ENCODE results near the gene EML4. TPM values are rescaled to one million over a fixed set of nuclear protein-coding genes. Genes with fewer than 3 reads are reported as not detected.

The EML4 gene
- total RNA-seq, 1 donor from 2014 or later, result 117 TPM

DNA sequence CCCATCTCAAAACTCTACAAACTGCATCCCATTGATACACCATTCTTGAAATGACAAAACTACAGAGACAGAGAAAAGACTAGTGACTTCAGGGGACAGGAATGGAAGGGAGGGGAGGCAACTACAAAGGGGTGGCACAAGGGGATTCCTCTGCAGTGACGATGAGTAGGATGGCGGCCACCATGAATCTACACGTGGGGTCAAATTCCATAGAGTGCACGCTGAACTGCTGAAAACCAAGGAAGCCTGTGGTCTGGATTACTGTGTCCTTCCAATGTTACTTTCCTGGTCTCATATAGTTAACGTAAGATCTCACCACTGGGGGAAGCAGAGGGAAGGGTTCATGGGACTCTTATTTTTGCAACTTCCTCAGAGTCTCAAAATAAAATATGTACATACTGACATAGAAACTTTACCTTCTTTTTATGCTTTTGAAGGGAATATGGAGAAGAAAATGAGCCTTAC, 168.2 kb downstream of the EML4 start:
- Mint-ChIP-seq H3K9me3 (no peaks in the 10 kb centered on the region), H3K36me3 (peaks cover 50% of the 10 kb centered on the region)

DNA sequence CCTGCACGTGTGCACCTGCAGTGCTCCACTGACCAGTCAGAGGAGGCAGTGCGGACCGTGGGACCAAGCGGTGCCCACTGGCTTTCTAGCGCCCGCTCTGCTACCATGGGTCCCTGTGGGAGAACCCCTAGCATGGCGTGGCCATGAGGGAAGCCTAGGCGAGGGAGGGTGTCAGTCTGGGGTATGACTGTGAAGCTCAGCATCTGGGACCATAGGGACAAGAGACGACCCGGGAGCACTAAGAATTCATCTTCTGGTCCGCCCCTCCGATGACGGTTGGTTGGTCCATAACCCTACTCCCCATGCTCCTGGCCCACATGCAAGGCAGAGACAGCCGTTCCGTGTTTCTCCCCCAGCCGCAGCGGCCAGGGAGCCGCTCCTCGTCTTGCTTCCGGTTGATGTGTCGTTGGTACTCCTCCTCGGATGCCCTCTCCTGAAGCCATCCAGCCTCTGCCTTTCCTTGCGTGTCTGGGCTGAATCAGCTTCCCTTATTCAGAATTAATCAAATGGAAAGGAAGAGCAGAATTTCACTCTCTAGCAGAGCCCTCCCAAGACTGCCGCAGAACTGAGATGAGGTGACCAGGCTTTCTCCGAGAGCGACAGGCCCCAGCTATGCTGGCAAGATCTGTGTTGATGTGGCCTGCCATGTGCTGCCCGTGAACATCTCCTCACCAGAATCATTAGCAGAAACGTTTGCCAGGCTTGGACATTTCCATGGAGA, 168.9 kb downstream of the EML4 start:
- H3K4me1 Mint-ChIP-seq (ENCODE audit: unreplicated experiment), result peaks cover 30% of the 10 kb centered on the region
- H3K27ac Mint-ChIP-seq, result peak overlapping the region; percentile 79
- no peaks in the 10 kb centered on the region for H3K27me3 Mint-ChIP-seq
- no peak overlapping the region for H3K4me3 Mint-ChIP-seq
- peaks cover 47% of the 10 kb centered on the region for H3K36me3 Mint-ChIP-seq
- no peak for DNase-seq (ENCODE audit: extremely low spot score, unreplicated experiment)
- no peaks in the 10 kb centered on the region for H3K9me3 Mint-ChIP-seq
- TF ChIP-seq, protein P1, sequence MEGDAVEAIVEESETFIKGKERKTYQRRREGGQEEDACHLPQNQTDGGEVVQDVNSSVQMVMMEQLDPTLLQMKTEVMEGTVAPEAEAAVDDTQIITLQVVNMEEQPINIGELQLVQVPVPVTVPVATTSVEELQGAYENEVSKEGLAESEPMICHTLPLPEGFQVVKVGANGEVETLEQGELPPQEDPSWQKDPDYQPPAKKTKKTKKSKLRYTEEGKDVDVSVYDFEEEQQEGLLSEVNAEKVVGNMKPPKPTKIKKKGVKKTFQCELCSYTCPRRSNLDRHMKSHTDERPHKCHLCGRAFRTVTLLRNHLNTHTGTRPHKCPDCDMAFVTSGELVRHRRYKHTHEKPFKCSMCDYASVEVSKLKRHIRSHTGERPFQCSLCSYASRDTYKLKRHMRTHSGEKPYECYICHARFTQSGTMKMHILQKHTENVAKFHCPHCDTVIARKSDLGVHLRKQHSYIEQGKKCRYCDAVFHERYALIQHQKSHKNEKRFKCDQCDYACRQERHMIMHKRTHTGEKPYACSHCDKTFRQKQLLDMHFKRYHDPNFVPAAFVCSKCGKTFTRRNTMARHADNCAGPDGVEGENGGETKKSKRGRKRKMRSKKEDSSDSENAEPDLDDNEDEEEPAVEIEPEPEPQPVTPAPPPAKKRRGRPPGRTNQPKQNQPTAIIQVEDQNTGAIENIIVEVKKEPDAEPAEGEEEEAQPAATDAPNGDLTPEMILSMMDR (conservative IDR thresholded peaks at IDR 0.05), result no peak

More for the DNA sequence above, 168.2 kb downstream of the EML4 start:
- H3K27ac Mint-ChIP-seq, result peak overlapping the region; percentile 41
- TF ChIP-seq, protein P1 (conservative IDR thresholded peaks at IDR 0.05), result peak; percentile 52
- no peaks in the 10 kb centered on the region for H3K27me3 Mint-ChIP-seq
- no peak overlapping the region for H3K4me3 Mint-ChIP-seq
- DNase-seq (ENCODE audit: extremely low spot score, unreplicated experiment), result no peak
- H3K4me1 Mint-ChIP-seq (ENCODE audit: unreplicated experiment), result peaks cover 24% of the 10 kb centered on the region

DNA sequence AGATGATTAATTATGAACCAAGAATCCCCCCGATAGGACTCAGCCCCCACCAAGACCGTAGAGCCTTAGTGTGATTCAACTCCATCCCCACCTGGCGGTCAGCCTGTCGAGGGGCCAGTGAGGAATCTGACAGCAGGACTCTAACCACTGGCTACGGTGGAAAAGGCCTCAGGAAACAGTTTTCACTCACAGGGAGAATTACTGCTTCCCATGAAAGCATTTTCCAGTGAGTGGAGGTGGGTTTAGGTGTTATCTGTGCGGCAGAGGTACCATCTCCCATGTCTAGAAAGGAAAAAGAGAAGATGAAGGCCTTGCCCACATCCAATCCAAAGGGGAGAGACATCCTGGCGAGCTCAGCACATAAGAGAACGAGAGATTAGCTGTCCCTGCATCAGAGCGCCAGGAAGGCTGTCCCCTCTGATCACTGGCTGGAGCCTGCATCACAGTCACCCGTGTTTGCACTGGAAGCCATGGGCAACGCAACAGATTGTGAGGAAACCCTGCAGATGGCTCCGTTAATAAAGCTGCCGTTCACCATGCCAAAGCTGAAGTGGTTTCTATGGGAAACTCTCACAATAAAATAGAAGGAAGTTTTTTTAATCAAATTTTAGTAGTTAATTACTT, 169.5 kb downstream of the EML4 start:
- Mint-ChIP-seq H3K9me3 (no peaks in the 10 kb centered on the region), H3K27me3 (no peaks in the 10 kb centered on the region), H3K27ac (peak overlapping the region; percentile 79), H3K4me3 (no peak overlapping the region), H3K36me3 (peaks cover 47% of the 10 kb centered on the region), H3K4me1 (ENCODE audit: unreplicated experiment) (peaks cover 34% of the 10 kb centered on the region)
- DNase-seq (ENCODE audit: extremely low spot score, unreplicated experiment), result no peak
- TF ChIP-seq, protein P1 (conservative IDR thresholded peaks at IDR 0.05), result no peak

DNA sequence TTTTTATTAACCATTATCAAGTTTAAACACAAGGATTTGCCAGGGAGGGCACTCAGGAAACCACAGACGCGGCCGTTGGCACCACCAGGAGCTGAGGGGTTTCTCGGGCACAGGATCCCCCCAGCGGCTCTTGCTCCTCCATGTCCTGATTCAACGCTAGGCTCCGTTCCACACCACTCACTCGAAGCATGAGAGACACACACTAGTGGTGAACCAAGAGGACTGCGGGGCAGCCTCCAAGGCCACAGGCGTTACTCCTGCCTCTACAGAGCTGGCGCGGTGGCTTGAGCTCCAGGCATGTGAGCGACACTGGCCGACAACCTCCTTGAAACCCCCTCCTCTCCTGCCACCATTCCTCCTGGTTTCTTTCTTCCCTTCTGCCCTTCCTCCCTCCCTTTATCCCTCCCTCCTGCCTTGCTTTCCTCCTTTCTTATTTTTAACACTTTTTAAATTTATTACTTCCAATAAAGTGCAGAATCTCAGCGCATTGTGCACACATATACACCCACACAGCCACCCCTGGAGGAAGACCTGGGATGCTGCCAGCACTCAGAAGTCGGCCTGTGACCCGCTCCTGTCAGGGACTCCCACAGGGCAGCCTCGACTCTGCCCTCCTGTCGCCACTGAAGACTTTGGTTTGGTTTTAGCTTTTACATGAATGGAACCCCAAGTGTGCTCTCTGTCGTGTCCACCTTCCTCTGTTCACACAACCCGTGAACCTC, 170.2 kb downstream of the EML4 start:
- no peak for DNase-seq (ENCODE audit: extremely low spot score, unreplicated experiment)
- H3K27me3 Mint-ChIP-seq, result no peaks in the 10 kb centered on the region
- H3K27ac Mint-ChIP-seq, result peak overlapping the region; percentile 79
- H3K4me3 Mint-ChIP-seq, result no peak overlapping the region
- H3K9me3 Mint-ChIP-seq, result no peaks in the 10 kb centered on the region
- TF ChIP-seq, protein P1 (conservative IDR thresholded peaks at IDR 0.05), result peak; percentile 23
- H3K4me1 Mint-ChIP-seq (ENCODE audit: unreplicated experiment), result peaks cover 34% of the 10 kb centered on the region
- peaks cover 47% of the 10 kb centered on the region for H3K36me3 Mint-ChIP-seq

DNA sequence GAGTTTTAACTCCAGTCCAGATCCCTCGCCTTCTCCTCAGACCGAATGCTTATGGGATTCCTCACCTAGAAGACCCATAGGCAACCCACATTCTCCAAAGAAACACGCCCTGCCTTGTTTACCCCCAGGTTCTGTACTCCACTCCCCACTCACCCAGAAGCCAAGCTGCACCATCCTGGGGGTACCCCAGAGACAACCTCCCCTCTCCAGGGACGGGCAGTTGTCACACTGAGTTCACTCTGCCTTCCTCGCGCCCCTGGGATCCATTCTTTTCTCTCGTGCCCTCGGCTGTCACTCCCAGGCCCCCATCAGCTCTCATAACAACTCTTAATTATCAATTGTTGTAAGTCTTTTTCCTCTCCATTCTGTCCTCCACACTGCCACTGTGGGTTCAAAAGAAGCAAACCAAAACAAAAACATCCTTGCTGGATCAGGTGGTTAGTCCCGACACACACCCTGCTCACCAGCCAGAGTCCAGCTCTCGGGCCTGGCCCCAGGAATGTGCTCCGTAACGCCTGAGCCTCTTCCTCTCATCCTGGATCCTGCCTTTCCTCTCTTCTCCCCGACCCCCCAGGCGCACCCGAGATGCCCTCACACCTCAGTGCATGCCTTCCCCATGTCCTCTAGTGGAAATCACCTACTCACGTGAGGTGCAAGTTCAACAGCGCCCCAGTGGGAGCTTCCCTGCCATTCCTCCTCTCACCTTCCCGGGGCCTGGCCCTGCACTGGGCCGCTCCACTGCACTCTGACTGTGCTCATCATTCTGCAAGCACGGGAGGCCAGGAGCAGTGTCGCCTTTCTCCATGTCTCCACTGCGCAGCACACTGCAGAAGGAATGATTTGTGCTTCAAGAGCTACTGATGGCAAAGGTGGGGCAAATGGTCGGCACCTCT, 171.1 kb downstream of the EML4 start:
- H3K4me1 Mint-ChIP-seq (ENCODE audit: unreplicated experiment), result peaks cover 34% of the 10 kb centered on the region
- no peaks in the 10 kb centered on the region for H3K9me3 Mint-ChIP-seq
- no peak for DNase-seq (ENCODE audit: extremely low spot score, unreplicated experiment)
- peaks cover 48% of the 10 kb centered on the region for H3K36me3 Mint-ChIP-seq
- H3K27me3 Mint-ChIP-seq, result no peaks in the 10 kb centered on the region
- peak overlapping the region; percentile 21 for H3K27ac Mint-ChIP-seq
- no peak overlapping the region for H3K4me3 Mint-ChIP-seq
- TF ChIP-seq, protein P1 (conservative IDR thresholded peaks at IDR 0.05), result no peak

All from type B pancreatic cell (in vitro differentiated cells).